Measurements from ENCODE around the gene SLC25A13. TPM values are rescaled to one million over a fixed set of nuclear protein-coding genes. Genes with fewer than 3 reads are reported as not detected.

Gene SLC25A13
- total and polyA plus RNA-seq, 2 of the 8 experiments (the other 6 are each of a cell fraction or from before 2014, with no cell fraction given), result 30.8 to 85.4 TPM

DNA sequence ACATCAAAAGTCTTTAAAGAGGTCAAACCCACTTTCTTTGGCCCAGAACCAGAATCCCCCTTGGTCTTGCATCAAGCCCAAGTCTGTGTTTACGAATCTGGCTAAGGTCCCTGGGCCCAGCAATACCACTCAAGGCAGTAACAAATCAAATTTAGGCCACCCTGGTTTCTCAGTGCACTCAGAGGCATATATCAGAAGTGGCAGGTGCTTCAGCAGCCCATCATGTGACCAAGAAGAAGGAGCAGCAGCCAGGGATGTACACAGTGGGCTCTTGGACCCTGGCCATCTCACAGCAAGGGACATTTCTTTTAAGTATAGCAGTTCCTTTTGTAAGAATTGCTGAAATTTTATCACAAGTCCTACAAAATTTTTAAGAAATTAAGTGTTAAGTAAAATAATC is 7.3 kb upstream of the SLC25A13 start (continued):
- TF ChIP-seq, protein P1, sequence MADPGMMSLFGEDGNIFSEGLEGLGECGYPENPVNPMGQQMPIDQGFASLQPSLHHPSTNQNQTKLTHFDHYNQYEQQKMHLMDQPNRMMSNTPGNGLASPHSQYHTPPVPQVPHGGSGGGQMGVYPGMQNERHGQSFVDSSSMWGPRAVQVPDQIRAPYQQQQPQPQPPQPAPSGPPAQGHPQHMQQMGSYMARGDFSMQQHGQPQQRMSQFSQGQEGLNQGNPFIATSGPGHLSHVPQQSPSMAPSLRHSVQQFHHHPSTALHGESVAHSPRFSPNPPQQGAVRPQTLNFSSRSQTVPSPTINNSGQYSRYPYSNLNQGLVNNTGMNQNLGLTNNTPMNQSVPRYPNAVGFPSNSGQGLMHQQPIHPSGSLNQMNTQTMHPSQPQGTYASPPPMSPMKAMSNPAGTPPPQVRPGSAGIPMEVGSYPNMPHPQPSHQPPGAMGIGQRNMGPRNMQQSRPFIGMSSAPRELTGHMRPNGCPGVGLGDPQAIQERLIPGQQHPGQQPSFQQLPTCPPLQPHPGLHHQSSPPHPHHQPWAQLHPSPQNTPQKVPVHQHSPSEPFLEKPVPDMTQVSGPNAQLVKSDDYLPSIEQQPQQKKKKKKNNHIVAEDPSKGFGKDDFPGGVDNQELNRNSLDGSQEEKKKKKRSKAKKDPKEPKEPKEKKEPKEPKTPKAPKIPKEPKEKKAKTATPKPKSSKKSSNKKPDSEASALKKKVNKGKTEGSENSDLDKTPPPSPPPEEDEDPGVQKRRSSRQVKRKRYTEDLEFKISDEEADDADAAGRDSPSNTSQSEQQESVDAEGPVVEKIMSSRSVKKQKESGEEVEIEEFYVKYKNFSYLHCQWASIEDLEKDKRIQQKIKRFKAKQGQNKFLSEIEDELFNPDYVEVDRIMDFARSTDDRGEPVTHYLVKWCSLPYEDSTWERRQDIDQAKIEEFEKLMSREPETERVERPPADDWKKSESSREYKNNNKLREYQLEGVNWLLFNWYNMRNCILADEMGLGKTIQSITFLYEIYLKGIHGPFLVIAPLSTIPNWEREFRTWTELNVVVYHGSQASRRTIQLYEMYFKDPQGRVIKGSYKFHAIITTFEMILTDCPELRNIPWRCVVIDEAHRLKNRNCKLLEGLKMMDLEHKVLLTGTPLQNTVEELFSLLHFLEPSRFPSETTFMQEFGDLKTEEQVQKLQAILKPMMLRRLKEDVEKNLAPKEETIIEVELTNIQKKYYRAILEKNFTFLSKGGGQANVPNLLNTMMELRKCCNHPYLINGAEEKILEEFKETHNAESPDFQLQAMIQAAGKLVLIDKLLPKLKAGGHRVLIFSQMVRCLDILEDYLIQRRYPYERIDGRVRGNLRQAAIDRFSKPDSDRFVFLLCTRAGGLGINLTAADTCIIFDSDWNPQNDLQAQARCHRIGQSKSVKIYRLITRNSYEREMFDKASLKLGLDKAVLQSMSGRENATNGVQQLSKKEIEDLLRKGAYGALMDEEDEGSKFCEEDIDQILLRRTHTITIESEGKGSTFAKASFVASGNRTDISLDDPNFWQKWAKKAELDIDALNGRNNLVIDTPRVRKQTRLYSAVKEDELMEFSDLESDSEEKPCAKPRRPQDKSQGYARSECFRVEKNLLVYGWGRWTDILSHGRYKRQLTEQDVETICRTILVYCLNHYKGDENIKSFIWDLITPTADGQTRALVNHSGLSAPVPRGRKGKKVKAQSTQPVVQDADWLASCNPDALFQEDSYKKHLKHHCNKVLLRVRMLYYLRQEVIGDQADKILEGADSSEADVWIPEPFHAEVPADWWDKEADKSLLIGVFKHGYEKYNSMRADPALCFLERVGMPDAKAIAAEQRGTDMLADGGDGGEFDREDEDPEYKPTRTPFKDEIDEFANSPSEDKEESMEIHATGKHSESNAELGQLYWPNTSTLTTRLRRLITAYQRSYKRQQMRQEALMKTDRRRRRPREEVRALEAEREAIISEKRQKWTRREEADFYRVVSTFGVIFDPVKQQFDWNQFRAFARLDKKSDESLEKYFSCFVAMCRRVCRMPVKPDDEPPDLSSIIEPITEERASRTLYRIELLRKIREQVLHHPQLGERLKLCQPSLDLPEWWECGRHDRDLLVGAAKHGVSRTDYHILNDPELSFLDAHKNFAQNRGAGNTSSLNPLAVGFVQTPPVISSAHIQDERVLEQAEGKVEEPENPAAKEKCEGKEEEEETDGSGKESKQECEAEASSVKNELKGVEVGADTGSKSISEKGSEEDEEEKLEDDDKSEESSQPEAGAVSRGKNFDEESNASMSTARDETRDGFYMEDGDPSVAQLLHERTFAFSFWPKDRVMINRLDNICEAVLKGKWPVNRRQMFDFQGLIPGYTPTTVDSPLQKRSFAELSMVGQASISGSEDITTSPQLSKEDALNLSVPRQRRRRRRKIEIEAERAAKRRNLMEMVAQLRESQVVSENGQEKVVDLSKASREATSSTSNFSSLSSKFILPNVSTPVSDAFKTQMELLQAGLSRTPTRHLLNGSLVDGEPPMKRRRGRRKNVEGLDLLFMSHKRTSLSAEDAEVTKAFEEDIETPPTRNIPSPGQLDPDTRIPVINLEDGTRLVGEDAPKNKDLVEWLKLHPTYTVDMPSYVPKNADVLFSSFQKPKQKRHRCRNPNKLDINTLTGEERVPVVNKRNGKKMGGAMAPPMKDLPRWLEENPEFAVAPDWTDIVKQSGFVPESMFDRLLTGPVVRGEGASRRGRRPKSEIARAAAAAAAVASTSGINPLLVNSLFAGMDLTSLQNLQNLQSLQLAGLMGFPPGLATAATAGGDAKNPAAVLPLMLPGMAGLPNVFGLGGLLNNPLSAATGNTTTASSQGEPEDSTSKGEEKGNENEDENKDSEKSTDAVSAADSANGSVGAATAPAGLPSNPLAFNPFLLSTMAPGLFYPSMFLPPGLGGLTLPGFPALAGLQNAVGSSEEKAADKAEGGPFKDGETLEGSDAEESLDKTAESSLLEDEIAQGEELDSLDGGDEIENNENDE (IDR thresholded peaks at IDR 0.05; ENCODE audit: insufficient replicate concordance, low read length), result no peak
- no peak for TF ChIP-seq FOSL1 (IDR thresholded peaks at IDR 0.05; ENCODE audit: insufficient read depth, low read depth, low read length)

Data from H1 (cell line).